Measurements from ENCODE around the gene F10. TPM values are rescaled to one million over a fixed set of nuclear protein-coding genes. Genes with fewer than 3 reads are reported as not detected.

Gene F10
- total and polyA plus RNA-seq, 2 of the 13 experiments (the other 11 are each of a cell fraction or from before 2014, with no cell fraction given), result 58.4 to 237 TPM

- Histone ChIP-seq H3K27ac (ENCODE audit: extremely low read length, insufficient read depth, low read length) (no peak overlapping the region), H2AFZ (ENCODE audit: low read length) (no peak overlapping the region), H3K9me3 (ENCODE audit: low read length) (no peaks in the 10 kb centered on the region), H3K27me3 (ENCODE audit: control insufficient read depth in 1 of 2, insufficient read depth in 2 of 2, low read length in 2 of 2) (no peaks in the 10 kb centered on the region), H3K4me1 (ENCODE audit: insufficient read depth, low read length) (peaks cover 34% of the 10 kb centered on the region), H3K4me3 (replicated peaks in 1 of 3; ENCODE audit: insufficient read depth in 1 of 3, low read depth in 2 of 3, low read length in 3 of 3) (no peak overlapping the region), H4K20me1 (ENCODE audit: insufficient read depth, low read length) (no peaks in the 10 kb centered on the region; the same call in 1 of the 2 replicates), H3K9ac (ENCODE audit: insufficient read depth, low read depth, low read length) (no peak overlapping the region), H3K79me2 (ENCODE audit: insufficient read depth, low read length) (no peaks in the 10 kb centered on the region), H3K4me2 (ENCODE audit: low read depth, low read length) (no peak overlapping the region), H3K36me3 (replicated peaks in 1 of 2; ENCODE audit: control insufficient read depth in 1 of 2, insufficient read depth in 2 of 2, low read length in 2 of 2) (peaks cover 2 to 22% of the 10 kb centered on the region in 2 experiments; a peak in 4 of 5 replicates)
- intact Hi-C loops (cut with micrococcal nuclease; ENCODE audit: unreplicated experiment), result no loop called here
- no peak for TF ChIP-seq ZFP36 (IDR thresholded peaks at IDR 0.05; ENCODE audit: borderline replicate concordance, low read depth, low read length, partially characterized antibody)
- TF ChIP-seq NFIC (IDR thresholded peaks at IDR 0.05; ENCODE audit: low read length), result no peak
- TF ChIP-seq KDM5A (IDR thresholded peaks at IDR 0.05; ENCODE audit: borderline replicate concordance, low read length), result no peak
- no peak for TF ChIP-seq ATF3 (CRISPR knock-in tag; IDR thresholded peaks at IDR 0.05)
- no peak for TF ChIP-seq HDAC2 (CRISPR knock-in tag; IDR thresholded peaks at IDR 0.05)
- no peak for DNase-seq (ENCODE audit: low spot score)
- no peak for FAIRE-seq
- ATAC-seq, result no peak
- in situ Hi-C loops (cut with HindIII; ENCODE audit: extremely low pct_ligation_motif_present, low pct_unique_long_range_greater_than_20kb), result no loop called here
- POLR2A ChIA-PET, result no interaction called here
- no TSS peak for BruUV-seq (replicated peaks)
- WGBS (ENCODE audit: low lambda C conversion rate), result 99% methylated on average over 2 of the region's 2 CpGs
- CTCF ChIA-PET (ENCODE audit: low intra/inter-chr PET ratio, low total read pairs), result no interaction called here
Measured at GRCh38 chr13:113135281-113135760, 12.7 kb downstream of the F10 start.

GRCh38 chr13:113137691-113138298 is 15.2 kb downstream of the F10 start:
- peak overlapping the region; percentile 72 for H3K27ac ChIP-seq (ENCODE audit: extremely low read length, insufficient read depth, low read length)
- DNase-seq (ENCODE audit: low spot score), result no peak
- TF ChIP-seq ZBTB10 (CRISPR knock-in tag; IDR thresholded peaks at IDR 0.05; ENCODE audit: borderline replicate concordance) (no peak), ZNF687 (CRISPR knock-in tag; IDR thresholded peaks at IDR 0.05) (0 out of 2 replicates have a peak, but pooled peaks have one; percentile 34)

More at GRCh38 chr13:113137691-113138298, 15.2 kb downstream of the F10 start:
- FAIRE-seq (no peak), ATAC-seq (no peak)
- no peaks in the 10 kb centered on the region for H4K20me1 ChIP-seq (ENCODE audit: insufficient read depth, low read length)
- no peaks in the 10 kb centered on the region for H3K79me2 ChIP-seq (ENCODE audit: insufficient read depth, low read length)
- no peak overlapping the region; the same call in 1 of the 2 replicates for H3K4me2 ChIP-seq (ENCODE audit: low read depth, low read length)
- no peaks in the 10 kb centered on the region for H3K27me3 ChIP-seq (ENCODE audit: control insufficient read depth in 1 of 2, insufficient read depth in 2 of 2, low read length in 2 of 2)
- no peak overlapping the region for H3K9ac ChIP-seq (ENCODE audit: insufficient read depth, low read depth, low read length)
- intact Hi-C loops (cut with micrococcal nuclease; ENCODE audit: unreplicated experiment) (no loop called here), in situ Hi-C loops (cut with HindIII; ENCODE audit: extremely low pct_ligation_motif_present, low pct_unique_long_range_greater_than_20kb) (no loop called here)
- ChIA-PET POLR2A (interaction anchor here (2.2 to 2.3 kb wide), 2 partner anchors 12 to 14 kb away, joined by 7 to 32 read pairs; partner anchors contain the start of gene F10), CTCF (ENCODE audit: low intra/inter-chr PET ratio, low total read pairs) (no interaction called here)
- H3K9me3 ChIP-seq (ENCODE audit: low read length), result no peaks in the 10 kb centered on the region
- H3K4me3 ChIP-seq (replicated peaks in 1 of 3; ENCODE audit: insufficient read depth in 1 of 3, low read depth in 2 of 3, low read length in 3 of 3), result no peak overlapping the region
- H2AFZ ChIP-seq (ENCODE audit: low read length), result no peak overlapping the region
- WGBS (ENCODE audit: low lambda C conversion rate), result 91% methylated on average over 11 of the region's 11 CpGs
- BruUV-seq (replicated peaks), result no TSS peak
- peaks cover 49% of the 10 kb centered on the region for H3K4me1 ChIP-seq (ENCODE audit: insufficient read depth, low read length)
- H3K36me3 ChIP-seq (replicated peaks in 1 of 2; ENCODE audit: control insufficient read depth in 1 of 2, insufficient read depth in 2 of 2, low read length in 2 of 2), result peaks cover 5 to 18% of the 10 kb centered on the region in 2 experiments; a peak in 3 of 5 replicates
